ENCODE measurements around the gene RERE.

The RERE gene

DNA sequence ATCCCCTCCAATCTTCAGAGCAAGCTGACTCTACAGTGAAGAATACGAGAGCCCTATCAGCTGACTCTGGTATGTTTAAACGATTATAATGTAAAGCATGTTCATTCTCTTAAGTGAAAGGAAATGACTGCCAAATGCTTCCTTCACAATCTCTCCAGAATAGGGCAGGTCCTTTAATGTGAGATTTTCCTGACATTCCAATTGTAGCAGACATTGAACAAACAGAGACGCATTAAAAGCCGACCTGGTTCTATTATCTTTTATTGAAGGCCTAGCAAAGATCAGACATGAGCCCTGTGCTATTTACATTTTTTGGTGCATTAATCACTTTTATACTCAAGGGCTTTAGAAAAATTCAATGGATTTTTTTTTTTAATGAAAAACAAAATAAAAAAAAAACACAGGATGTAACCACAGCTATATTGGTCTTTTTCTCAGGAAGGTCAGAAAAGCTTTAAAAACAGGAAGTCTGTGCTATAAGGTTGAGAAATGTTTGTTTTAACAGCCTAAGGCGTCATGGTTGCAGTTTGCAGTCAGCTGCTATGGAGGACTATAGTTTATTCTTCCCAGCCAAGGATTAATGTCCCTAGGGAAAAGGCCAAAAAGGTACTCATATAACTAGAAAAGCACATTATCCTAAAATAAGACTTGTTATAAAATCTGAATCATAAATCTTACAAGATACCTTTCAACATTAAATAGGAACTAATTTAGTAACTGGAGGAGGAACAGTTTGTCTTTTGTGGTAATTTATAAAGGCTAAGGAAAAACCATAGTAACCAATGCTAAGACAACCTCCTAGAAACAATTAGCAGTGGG, 104.8 kb downstream of the RERE start (continued):
- TF ChIP-seq, protein P1, sequence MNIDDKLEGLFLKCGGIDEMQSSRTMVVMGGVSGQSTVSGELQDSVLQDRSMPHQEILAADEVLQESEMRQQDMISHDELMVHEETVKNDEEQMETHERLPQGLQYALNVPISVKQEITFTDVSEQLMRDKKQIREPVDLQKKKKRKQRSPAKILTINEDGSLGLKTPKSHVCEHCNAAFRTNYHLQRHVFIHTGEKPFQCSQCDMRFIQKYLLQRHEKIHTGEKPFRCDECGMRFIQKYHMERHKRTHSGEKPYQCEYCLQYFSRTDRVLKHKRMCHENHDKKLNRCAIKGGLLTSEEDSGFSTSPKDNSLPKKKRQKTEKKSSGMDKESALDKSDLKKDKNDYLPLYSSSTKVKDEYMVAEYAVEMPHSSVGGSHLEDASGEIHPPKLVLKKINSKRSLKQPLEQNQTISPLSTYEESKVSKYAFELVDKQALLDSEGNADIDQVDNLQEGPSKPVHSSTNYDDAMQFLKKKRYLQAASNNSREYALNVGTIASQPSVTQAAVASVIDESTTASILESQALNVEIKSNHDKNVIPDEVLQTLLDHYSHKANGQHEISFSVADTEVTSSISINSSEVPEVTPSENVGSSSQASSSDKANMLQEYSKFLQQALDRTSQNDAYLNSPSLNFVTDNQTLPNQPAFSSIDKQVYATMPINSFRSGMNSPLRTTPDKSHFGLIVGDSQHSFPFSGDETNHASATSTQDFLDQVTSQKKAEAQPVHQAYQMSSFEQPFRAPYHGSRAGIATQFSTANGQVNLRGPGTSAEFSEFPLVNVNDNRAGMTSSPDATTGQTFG (tag by site-specific recombination; IDR thresholded peaks at IDR 0.05; ENCODE audit: borderline replicate concordance), result no peak
- TF ChIP-seq REPIN1 (tag by site-specific recombination; IDR thresholded peaks at IDR 0.05; ENCODE audit: low read depth) (no peak), ZNF391 (tag by site-specific recombination; IDR thresholded peaks at IDR 0.05; ENCODE audit: borderline replicate concordance, low read depth) (peak; percentile 64; the same call in 1 of the 2 replicates), ZNF324 (tag by site-specific recombination; IDR thresholded peaks at IDR 0.05) (no peak), ZNF549 (tag by site-specific recombination; IDR thresholded peaks at IDR 0.05) (no peak), ZXDB (tag by site-specific recombination; IDR thresholded peaks at IDR 0.05) (peak; percentile 92), ZNF138 (tag by site-specific recombination; IDR thresholded peaks at IDR 0.05; ENCODE audit: borderline replicate concordance) (no peak), ZNF501 (tag by site-specific recombination; IDR thresholded peaks at IDR 0.05) (0 out of 2 replicates have a peak, but pooled peaks have one; percentile 28), ZNF473 (tag by site-specific recombination; IDR thresholded peaks at IDR 0.05) (no peak), OVOL3 (tag by site-specific recombination; IDR thresholded peaks at IDR 0.05) (peak; percentile 31; the same call in 1 of the 2 replicates), ZBTB48 (tag by site-specific recombination; IDR thresholded peaks at IDR 0.05) (no peak), ZNF2 (tag by site-specific recombination; IDR thresholded peaks at IDR 0.05) (peak; percentile 53; the same call in 1 of the 2 replicates), ZNF423 (tag by site-specific recombination; IDR thresholded peaks at IDR 0.05) (0 out of 2 replicates have a peak, but pooled peaks have one; percentile 41), ZIC2 (tag by site-specific recombination; IDR thresholded peaks at IDR 0.05) (no peak)
- TF ChIP-seq, protein P2, sequence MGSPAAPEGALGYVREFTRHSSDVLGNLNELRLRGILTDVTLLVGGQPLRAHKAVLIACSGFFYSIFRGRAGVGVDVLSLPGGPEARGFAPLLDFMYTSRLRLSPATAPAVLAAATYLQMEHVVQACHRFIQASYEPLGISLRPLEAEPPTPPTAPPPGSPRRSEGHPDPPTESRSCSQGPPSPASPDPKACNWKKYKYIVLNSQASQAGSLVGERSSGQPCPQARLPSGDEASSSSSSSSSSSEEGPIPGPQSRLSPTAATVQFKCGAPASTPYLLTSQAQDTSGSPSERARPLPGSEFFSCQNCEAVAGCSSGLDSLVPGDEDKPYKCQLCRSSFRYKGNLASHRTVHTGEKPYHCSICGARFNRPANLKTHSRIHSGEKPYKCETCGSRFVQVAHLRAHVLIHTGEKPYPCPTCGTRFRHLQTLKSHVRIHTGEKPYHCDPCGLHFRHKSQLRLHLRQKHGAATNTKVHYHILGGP (tag by site-specific recombination; IDR thresholded peaks at IDR 0.05), result no peak
- TF ChIP-seq, protein P3, sequence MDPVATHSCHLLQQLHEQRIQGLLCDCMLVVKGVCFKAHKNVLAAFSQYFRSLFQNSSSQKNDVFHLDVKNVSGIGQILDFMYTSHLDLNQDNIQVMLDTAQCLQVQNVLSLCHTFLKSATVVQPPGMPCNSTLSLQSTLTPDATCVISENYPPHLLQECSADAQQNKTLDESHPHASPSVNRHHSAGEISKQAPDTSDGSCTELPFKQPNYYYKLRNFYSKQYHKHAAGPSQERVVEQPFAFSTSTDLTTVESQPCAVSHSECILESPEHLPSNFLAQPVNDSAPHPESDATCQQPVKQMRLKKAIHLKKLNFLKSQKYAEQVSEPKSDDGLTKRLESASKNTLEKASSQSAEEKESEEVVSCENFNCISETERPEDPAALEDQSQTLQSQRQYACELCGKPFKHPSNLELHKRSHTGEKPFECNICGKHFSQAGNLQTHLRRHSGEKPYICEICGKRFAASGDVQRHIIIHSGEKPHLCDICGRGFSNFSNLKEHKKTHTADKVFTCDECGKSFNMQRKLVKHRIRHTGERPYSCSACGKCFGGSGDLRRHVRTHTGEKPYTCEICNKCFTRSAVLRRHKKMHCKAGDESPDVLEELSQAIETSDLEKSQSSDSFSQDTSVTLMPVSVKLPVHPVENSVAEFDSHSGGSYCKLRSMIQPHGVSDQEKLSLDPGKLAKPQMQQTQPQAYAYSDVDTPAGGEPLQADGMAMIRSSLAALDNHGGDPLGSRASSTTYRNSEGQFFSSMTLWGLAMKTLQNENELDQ (tag by site-specific recombination; IDR thresholded peaks at IDR 0.05; ENCODE audit: low read depth), result no peak
- TF ChIP-seq, protein P4, sequence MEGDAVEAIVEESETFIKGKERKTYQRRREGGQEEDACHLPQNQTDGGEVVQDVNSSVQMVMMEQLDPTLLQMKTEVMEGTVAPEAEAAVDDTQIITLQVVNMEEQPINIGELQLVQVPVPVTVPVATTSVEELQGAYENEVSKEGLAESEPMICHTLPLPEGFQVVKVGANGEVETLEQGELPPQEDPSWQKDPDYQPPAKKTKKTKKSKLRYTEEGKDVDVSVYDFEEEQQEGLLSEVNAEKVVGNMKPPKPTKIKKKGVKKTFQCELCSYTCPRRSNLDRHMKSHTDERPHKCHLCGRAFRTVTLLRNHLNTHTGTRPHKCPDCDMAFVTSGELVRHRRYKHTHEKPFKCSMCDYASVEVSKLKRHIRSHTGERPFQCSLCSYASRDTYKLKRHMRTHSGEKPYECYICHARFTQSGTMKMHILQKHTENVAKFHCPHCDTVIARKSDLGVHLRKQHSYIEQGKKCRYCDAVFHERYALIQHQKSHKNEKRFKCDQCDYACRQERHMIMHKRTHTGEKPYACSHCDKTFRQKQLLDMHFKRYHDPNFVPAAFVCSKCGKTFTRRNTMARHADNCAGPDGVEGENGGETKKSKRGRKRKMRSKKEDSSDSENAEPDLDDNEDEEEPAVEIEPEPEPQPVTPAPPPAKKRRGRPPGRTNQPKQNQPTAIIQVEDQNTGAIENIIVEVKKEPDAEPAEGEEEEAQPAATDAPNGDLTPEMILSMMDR (tag by site-specific recombination; IDR thresholded peaks at IDR 0.05), result no peak
- TF ChIP-seq, protein P5, sequence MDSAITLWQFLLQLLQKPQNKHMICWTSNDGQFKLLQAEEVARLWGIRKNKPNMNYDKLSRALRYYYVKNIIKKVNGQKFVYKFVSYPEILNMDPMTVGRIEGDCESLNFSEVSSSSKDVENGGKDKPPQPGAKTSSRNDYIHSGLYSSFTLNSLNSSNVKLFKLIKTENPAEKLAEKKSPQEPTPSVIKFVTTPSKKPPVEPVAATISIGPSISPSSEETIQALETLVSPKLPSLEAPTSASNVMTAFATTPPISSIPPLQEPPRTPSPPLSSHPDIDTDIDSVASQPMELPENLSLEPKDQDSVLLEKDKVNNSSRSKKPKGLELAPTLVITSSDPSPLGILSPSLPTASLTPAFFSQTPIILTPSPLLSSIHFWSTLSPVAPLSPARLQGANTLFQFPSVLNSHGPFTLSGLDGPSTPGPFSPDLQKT (IDR thresholded peaks at IDR 0.05; ENCODE audit: borderline replicate concordance, low read depth, low read length), result no peak
- TF ChIP-seq, protein P6, sequence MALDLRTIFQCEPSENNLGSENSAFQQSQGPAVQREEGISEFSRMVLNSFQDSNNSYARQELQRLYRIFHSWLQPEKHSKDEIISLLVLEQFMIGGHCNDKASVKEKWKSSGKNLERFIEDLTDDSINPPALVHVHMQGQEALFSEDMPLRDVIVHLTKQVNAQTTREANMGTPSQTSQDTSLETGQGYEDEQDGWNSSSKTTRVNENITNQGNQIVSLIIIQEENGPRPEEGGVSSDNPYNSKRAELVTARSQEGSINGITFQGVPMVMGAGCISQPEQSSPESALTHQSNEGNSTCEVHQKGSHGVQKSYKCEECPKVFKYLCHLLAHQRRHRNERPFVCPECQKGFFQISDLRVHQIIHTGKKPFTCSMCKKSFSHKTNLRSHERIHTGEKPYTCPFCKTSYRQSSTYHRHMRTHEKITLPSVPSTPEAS (tag by site-specific recombination; IDR thresholded peaks at IDR 0.05), result no peak

Measured in HEK293 (cell line).